ENCODE results near the gene TSPAN9. TPM values are rescaled to one million over a fixed set of nuclear protein-coding genes. Genes with fewer than 3 reads are reported as not detected.
A peak's percentile ranks its signal among the peaks of the same experiment; 100 is the strongest.
"Not testable (repeated sequence)": the region's sequence is repeated elsewhere in the genome, so short reads cannot be mapped to it uniquely, and the experiment has no call there.

TSPAN9 gene
- total RNA-seq, 1 experiment from 2014 or later, result 9.8 TPM

GRCh38 chr12:3044141-3044630, 33.0 kb upstream of the TSPAN9 start:
- no peak for DNase-seq (ENCODE audit: low read depth)

- DNase-seq (ENCODE audit: low read depth), result no peak
Measured at GRCh38 chr12:3045494-3045893, 31.7 kb upstream of the TSPAN9 start.

- no peak for DNase-seq (ENCODE audit: low read depth)
Measured at GRCh38 chr12:3045989-3046388, 31.2 kb upstream of the TSPAN9 start.

GRCh38 chr12:3046441-3047200, 30.6 kb upstream of the TSPAN9 start:
- peak; percentile 61 for DNase-seq (ENCODE audit: low read depth)

GRCh38 chr12:3047961-3048360, 29.2 kb upstream of the TSPAN9 start:
- no peak for DNase-seq (ENCODE audit: low read depth)

GRCh38 chr12:3048540-3048939, 28.6 kb upstream of the TSPAN9 start:
- DNase-seq (ENCODE audit: low read depth), result no peak

GRCh38 chr12:3049176-3049575, 28.0 kb upstream of the TSPAN9 start:
- DNase-seq (ENCODE audit: low read depth), result no peak

GRCh38 chr12:3049611-3050249, 27.4 kb upstream of the TSPAN9 start:
- no peak for DNase-seq (ENCODE audit: low read depth)

- DNase-seq (ENCODE audit: low read depth), result no peak
Measured at GRCh38 chr12:3054374-3054773, 22.8 kb upstream of the TSPAN9 start.

- DNase-seq (ENCODE audit: low read depth), result no peak
Measured at GRCh38 chr12:3055026-3055703, 22.0 kb upstream of the TSPAN9 start.

GRCh38 chr12:3055704-3056467, 21.3 kb upstream of the TSPAN9 start:
- DNase-seq (ENCODE audit: low read depth), result no peak

GRCh38 chr12:3061059-3061458, 16.1 kb upstream of the TSPAN9 start:
- DNase-seq (ENCODE audit: low read depth), result peak; percentile 60

- no peak for DNase-seq (ENCODE audit: low read depth)
Measured at GRCh38 chr12:3061501-3062215, 15.5 kb upstream of the TSPAN9 start.

- DNase-seq (ENCODE audit: low read depth), result no peak
Measured at GRCh38 chr12:3065300-3065699, 11.9 kb upstream of the TSPAN9 start.

- DNase-seq (ENCODE audit: low read depth), result not testable (repeated sequence)
Measured at GRCh38 chr12:3065846-3066245, 11.3 kb upstream of the TSPAN9 start.

- no peak for DNase-seq (ENCODE audit: low read depth)
Measured at GRCh38 chr12:3069714-3070113, 7.5 kb upstream of the TSPAN9 start.

- peak; percentile 41 for DNase-seq (ENCODE audit: low read depth)
Measured at GRCh38 chr12:3071107-3071506, 6.1 kb upstream of the TSPAN9 start.

- DNase-seq (ENCODE audit: low read depth), result no peak
Measured at GRCh38 chr12:3071710-3072109, 5.5 kb upstream of the TSPAN9 start.

- peak; percentile 89 for DNase-seq (ENCODE audit: low read depth)
Measured at GRCh38 chr12:3073438-3074250, 3.5 kb upstream of the TSPAN9 start.

GRCh38 chr12:3075315-3075714, 1.9 kb upstream of the TSPAN9 start:
- no peak for DNase-seq (ENCODE audit: low read depth)

Data from Daoy (cell line).